GM23338 (cell line): ENCODE data around the gene SCGB1D2. TPM values are rescaled to one million over a fixed set of nuclear protein-coding genes. Genes with fewer than 3 reads are reported as not detected.

Experiments used
- ATAC-seq: fragments of 200-7000 bp; cut with Tn5 transposase; 3 replicates; pipeline ENCODE4 v1.9.1; 2020
- DNase-seq: peaks from one replicate; pipeline ENCODE4 v3.0.0-alpha.2; 2015; ENCODE audit warnings: low spot score
- H2AFZ ChIP-seq: fragments of 200-600 bp; sonication (generic); 2 replicates; pipeline ENCODE4 v1.8.0; 2016; ENCODE audit warnings: antibody characterized with exemption, mild to moderate bottlenecking, moderate library complexity
- H3F3A ChIP-seq: fragments of 200-600 bp; sonication (generic); replicated peaks from 2 replicates; pipeline ENCODE4 v1.8.0; 2017; ENCODE audit warnings: antibody characterized with exemption, mixed run types, low read depth
- H3K27ac ChIP-seq: fragments of 200-600 bp; sonication (generic); 2 replicates; pipeline ENCODE4 v1.6.1; 2016; ENCODE audit warnings: low read depth
- H3K27me3 ChIP-seq: fragments of 200-600 bp; sonication (generic); 2 replicates; pipeline ENCODE4 v1.8.0; 2016; ENCODE audit warnings: mild to moderate bottlenecking, mixed run types, moderate library complexity; ENCODE audit not compliant: insufficient read depth
- H3K36me3 ChIP-seq: fragments of 200-600 bp; sonication (generic); 2 replicates; pipeline ENCODE4 v1.8.0; 2016; ENCODE audit warnings: mild to moderate bottlenecking; ENCODE audit not compliant: insufficient read depth
- H3K4me1 ChIP-seq: fragments of 200-600 bp; sonication (generic); 2 replicates; pipeline ENCODE4 v1.8.0; 2016; ENCODE audit warnings: mild to moderate bottlenecking, moderate library complexity; ENCODE audit not compliant: insufficient read depth
- H3K4me2 ChIP-seq: fragments of 200-600 bp; sonication (generic); 2 replicates; pipeline ENCODE4 v1.7.1; 2017; ENCODE audit warnings: mixed run types
- H3K4me3 ChIP-seq: fragments of 200-600 bp; sonication (generic); 2 replicates; pipeline ENCODE4 v1.6.1; 2016; ENCODE audit warnings: mixed run types
- H3K79me2 ChIP-seq: fragments of 200-600 bp; sonication (generic); replicated peaks from 2 replicates; pipeline ENCODE4 v1.8.0; 2017; ENCODE audit warnings: mild to moderate bottlenecking; ENCODE audit not compliant: insufficient read depth
- H3K9me2 ChIP-seq: fragments of 200-600 bp; sonication (generic); 2 replicates; pipeline ENCODE4 v1.8.0; 2017; ENCODE audit not compliant: insufficient read depth
- H4K20me1 ChIP-seq: fragments of 200-600 bp; sonication (generic); replicated peaks from 2 replicates; pipeline ENCODE4 v1.8.0; 2017; ENCODE audit warnings: mild to moderate bottlenecking; ENCODE audit not compliant: insufficient read depth
- H3K27ac Mint-ChIP-seq: 2 replicates; pipeline ENCODE4 v1.8.0; 2020; ENCODE audit warnings: inconsistent platforms, mild to moderate bottlenecking, moderate library complexity, mixed read lengths
- H3K27me3 Mint-ChIP-seq: 3 replicates; pipeline ENCODE4 v1.8.0; 2022; ENCODE audit warnings: low read depth, mild to moderate bottlenecking, moderate library complexity, mixed read lengths, inconsistent platforms; ENCODE audit not compliant: insufficient read depth, poor library complexity
- H3K36me3 Mint-ChIP-seq: 3 replicates; pipeline ENCODE4 v1.8.0; 2021; ENCODE audit warnings: low read depth, mild to moderate bottlenecking, inconsistent platforms, moderate library complexity, mixed read lengths
- H3K4me1 Mint-ChIP-seq: 3 replicates; pipeline ENCODE4 v1.8.0; 2020; ENCODE audit warnings: mild to moderate bottlenecking, inconsistent platforms, mixed read lengths
- H3K4me3 Mint-ChIP-seq: 3 replicates; pipeline ENCODE4 v1.8.0; 2021; ENCODE audit warnings: moderate library complexity, mild to moderate bottlenecking, inconsistent platforms, mixed read lengths
- H3K9me3 Mint-ChIP-seq: 3 replicates; pipeline ENCODE4 v1.8.0; 2020; ENCODE audit warnings: moderate library complexity, mild to moderate bottlenecking, inconsistent platforms, mixed read lengths
- CREB1 ChIP-seq: fragments of 250-450 bp; sonication (Bioruptor Pico); IDR thresholded peaks from 2 replicates; pipeline ENCODE4 v1.5.0; 2020; ENCODE audit warnings: low read depth, mild to moderate bottlenecking, moderate library complexity
- ETS1 ChIP-seq: IDR thresholded peaks from 2 replicates; pipeline ENCODE4 v1.6.1; 2016; ENCODE audit warnings: antibody characterized with exemption
- EZH2 ChIP-seq: fragments of 200-600 bp; sonication (generic); IDR thresholded peaks from one replicate; pipeline ENCODE4 v1.8.0; 2017; ENCODE audit warnings: antibody characterized with exemption, mild to moderate bottlenecking, low read depth; ENCODE audit not compliant: unreplicated experiment
- JUNB ChIP-seq: IDR thresholded peaks from one replicate; pipeline ENCODE4 v1.6.1; 2016; ENCODE audit warnings: antibody characterized with exemption; ENCODE audit not compliant: unreplicated experiment
- NANOG ChIP-seq: IDR thresholded peaks from 2 replicates; pipeline ENCODE4 v1.6.1; 2016; ENCODE audit warnings: antibody characterized with exemption, borderline replicate concordance
- REST ChIP-seq: IDR thresholded peaks from one replicate; pipeline ENCODE4 v1.6.1; 2018; ENCODE audit warnings: antibody characterized with exemption; ENCODE audit not compliant: unreplicated experiment
- ZNF462 ChIP-seq: fragments of 250-450 bp; sonication (Bioruptor Pico); IDR thresholded peaks from 2 replicates; pipeline ENCODE4 v1.5.0; 2020; ENCODE audit warnings: mild to moderate bottlenecking, moderate library complexity
- polyA plus RNA-seq: library from polyadenylated mRNA; unstranded; fragments of >200 nt; fragmentation: Nextera tagmentation; extraction: Ambion mirVana; gene quantifications from 2 replicates; pipeline ENCODE4 v1.2.1, GENCODE V29; 2016
- total RNA-seq: library from RNA; depleted of rRNA; stranded (reverse); fragments of >200 nt; shearing (Covaris generic); gene quantifications from 2 replicates; pipeline ENCODE4 v1.2.3, GENCODE V29; 2014

Gene SCGB1D2
- total and polyA plus RNA-seq, 2 experiments from 2014 or later, result not detected

GRCh38 chr11:62251698-62252097 is 9.7 kb downstream of the SCGB1D2 start:
- no peak overlapping the region for H3K4me3 Mint-ChIP-seq
- no peak for DNase-seq
- ATAC-seq, result no peak
- Histone ChIP-seq H3K27ac (no peak overlapping the region), H3K79me2 (no peaks in the 10 kb centered on the region), H4K20me1 (no peaks in the 10 kb centered on the region), H3K4me3 (no peak overlapping the region), H3K4me1 (no peaks in the 10 kb centered on the region), H3F3A (no peaks in the 10 kb centered on the region), H3K4me2 (no peak overlapping the region), H3K36me3 (peaks cover 9% of the 10 kb centered on the region), H3K9me2 (no peaks in the 10 kb centered on the region; the same call in 1 of the 2 replicates), H3K27me3 (no peaks in the 10 kb centered on the region), H2AFZ (no peak overlapping the region)
- no peak overlapping the region for H3K27ac Mint-ChIP-seq
- peaks cover 7% of the 10 kb centered on the region; the same call in 2 of the 3 replicates for H3K36me3 Mint-ChIP-seq
- peaks cover 52% of the 10 kb centered on the region for H3K9me3 Mint-ChIP-seq
- no peaks in the 10 kb centered on the region for H3K4me1 Mint-ChIP-seq
- no peak for TF ChIP-seq ZNF462 (CRISPR knock-in tag)
- no peak for TF ChIP-seq EZH2
- H3K27me3 Mint-ChIP-seq, result peaks cover 2% of the 10 kb centered on the region

- Histone ChIP-seq H3F3A (no peaks in the 10 kb centered on the region), H3K36me3 (peaks cover 9% of the 10 kb centered on the region), H3K4me2 (no peak overlapping the region), H4K20me1 (no peaks in the 10 kb centered on the region), H3K4me3 (no peak overlapping the region), H3K4me1 (no peaks in the 10 kb centered on the region), H2AFZ (no peak overlapping the region), H3K27ac (no peak overlapping the region), H3K79me2 (no peaks in the 10 kb centered on the region), H3K9me2 (peaks cover 3% of the 10 kb centered on the region; the same call in 1 of the 2 replicates), H3K27me3 (no peaks in the 10 kb centered on the region)
- no peaks in the 10 kb centered on the region for H3K27me3 Mint-ChIP-seq
- ATAC-seq, result no peak
- peaks cover 7% of the 10 kb centered on the region; the same call in 2 of the 3 replicates for H3K36me3 Mint-ChIP-seq
- no peak overlapping the region for H3K4me3 Mint-ChIP-seq
- peaks cover 52% of the 10 kb centered on the region for H3K9me3 Mint-ChIP-seq
- no peaks in the 10 kb centered on the region for H3K4me1 Mint-ChIP-seq
- no peak overlapping the region for H3K27ac Mint-ChIP-seq
- no peak for DNase-seq
- no peak for TF ChIP-seq JUNB
- no peak for TF ChIP-seq CREB1 (CRISPR knock-in tag)
- no peak for TF ChIP-seq REST
- TF ChIP-seq ETS1, result no peak
- TF ChIP-seq NANOG, result no peak
These were observed 12.0 kb downstream of the SCGB1D2 start for GRCh38 chr11:62253999-62254542.
